Measurements from ENCODE around the gene DNAH3.
A peak's percentile ranks its signal among the peaks of the same experiment; 100 is the strongest.

DNAH3 gene

GRCh38 chr16:20904507-20905081 is 246.1 kb downstream of the DNAH3 start:
- no peak for DNase-seq (ENCODE audit: low read depth in 2 of 2)

- DNase-seq (ENCODE audit: low read depth in 2 of 2) = no peak
Observed at GRCh38 chr16:20903899-20904506, 246.6 kb downstream of the DNAH3 start.

- no peak for DNase-seq (ENCODE audit: low read depth in 2 of 2)
Observed at GRCh38 chr16:20903116-20903898, 247.3 kb downstream of the DNAH3 start.

- DNase-seq (ENCODE audit: low read depth in 2 of 2) = no peak
Observed at GRCh38 chr16:20902426-20902825, 248.2 kb downstream of the DNAH3 start.

GRCh38 chr16:20901436-20902112 is 249.1 kb downstream of the DNAH3 start:
- no peak for DNase-seq (ENCODE audit: low read depth in 2 of 2)

GRCh38 chr16:20901068-20901435 is 249.6 kb downstream of the DNAH3 start:
- DNase-seq (ENCODE audit: low read depth in 2 of 2) = no peak

- peak; percentile 88 to 90 for DNase-seq (ENCODE audit: low read depth in 2 of 2)
Observed at GRCh38 chr16:20900299-20901067, 250.2 kb downstream of the DNAH3 start, which contains the start of the genes DCUN1D3 and LYRM1. TSS of gene DCUN1D3 (minus strand) at chr16:20900358. CDS start at chr16:20862538, 37,820 bp downstream. TSS of gene LYRM1 (plus strand) at chr16:20900771. CDS start at chr16:20915556, 14,785 bp downstream.

- DNase-seq (ENCODE audit: low read depth in 2 of 2) = no peak
Observed at GRCh38 chr16:20899477-20900298, 251.0 kb downstream of the DNAH3 start.

GRCh38 chr16:20899071-20899470 is 251.6 kb downstream of the DNAH3 start:
- no peak for DNase-seq (ENCODE audit: low read depth in 2 of 2)

GRCh38 chr16:20897922-20898321 is 252.7 kb downstream of the DNAH3 start:
- DNase-seq (ENCODE audit: low read depth in 2 of 2) = no peak

- no peak for DNase-seq (ENCODE audit: low read depth in 2 of 2)
Observed at GRCh38 chr16:20897253-20897897, 253.3 kb downstream of the DNAH3 start.

- DNase-seq (ENCODE audit: low read depth in 2 of 2) = no peak
Observed at GRCh38 chr16:20894388-20894787, 256.3 kb downstream of the DNAH3 start.

- no peak for DNase-seq (ENCODE audit: low read depth in 2 of 2)
Observed at GRCh38 chr16:20889625-20890275, 260.9 kb downstream of the DNAH3 start.

GRCh38 chr16:20887207-20887606 is 263.4 kb downstream of the DNAH3 start:
- DNase-seq (ENCODE audit: low read depth in 2 of 2) = no peak

GRCh38 chr16:20886320-20886719 is 264.3 kb downstream of the DNAH3 start:
- DNase-seq (ENCODE audit: low read depth in 2 of 2) = no peak

GRCh38 chr16:20884240-20884556 is 266.4 kb downstream of the DNAH3 start:
- no peak for DNase-seq (ENCODE audit: low read depth in 2 of 2)

GRCh38 chr16:20883554-20884239 is 266.9 kb downstream of the DNAH3 start:
- no peak for DNase-seq (ENCODE audit: low read depth in 2 of 2)

Data from stimulated activated CD4-positive, alpha-beta T cell treated with anti-CD3 and anti-CD28 coated beads, Interleukin-4, amount 100 ng/mL, for 48 hours (primary cell).